HG02884 (cell line): ENCODE data around the gene LRP2.

Experiments used
- ATAC-seq: cut with Tn5 transposase; IDR thresholded peaks from one replicate; pipeline ENCODE4 v1.9.1; 2021; ENCODE audit warnings: mild to moderate bottlenecking, moderate library complexity; ENCODE audit not compliant: unreplicated experiment

The LRP2 gene

DNA sequence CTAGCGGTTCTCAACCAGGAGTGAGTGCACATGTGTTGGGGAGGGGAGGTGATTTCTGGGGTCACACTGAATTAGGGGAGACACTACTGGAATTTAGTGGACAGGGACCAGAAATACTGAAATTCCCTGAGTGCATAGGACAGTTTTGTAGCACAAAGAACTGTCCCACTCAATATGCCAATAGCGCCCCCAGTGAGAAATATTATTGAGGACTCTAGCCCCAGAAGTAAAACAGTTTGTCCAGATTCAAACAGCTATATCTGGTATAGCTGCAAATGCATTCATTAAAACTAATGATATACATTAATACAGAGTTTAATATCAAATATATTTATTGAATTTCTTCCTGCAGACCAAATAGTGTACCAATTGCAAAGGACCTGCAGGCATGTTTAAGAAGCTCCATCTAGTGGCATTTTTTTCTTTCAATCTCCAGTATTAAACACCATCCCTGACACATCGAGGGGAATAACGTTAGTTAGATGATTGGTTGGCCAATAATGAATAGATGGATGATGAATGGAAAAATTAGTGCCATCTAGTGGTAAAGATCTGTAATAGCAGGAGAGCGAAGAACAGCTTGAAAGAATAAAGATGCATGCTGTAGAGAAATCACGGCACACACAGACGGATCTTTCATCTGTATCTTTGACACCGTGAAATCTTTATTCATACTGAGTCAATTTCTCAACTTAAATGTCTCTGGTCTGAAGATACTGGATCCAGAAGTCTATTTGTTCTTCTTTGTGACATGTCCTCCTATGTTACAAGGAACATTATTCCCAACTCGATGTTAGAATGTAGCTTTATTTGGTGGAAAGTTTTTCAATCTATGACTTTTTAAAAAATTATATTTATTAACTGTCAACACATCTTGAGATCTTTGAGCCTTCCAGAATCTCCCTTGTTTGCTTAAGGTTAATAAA, 230.5 kb downstream of the LRP2 start:
- ATAC-seq, result peak; percentile 86

DNA sequence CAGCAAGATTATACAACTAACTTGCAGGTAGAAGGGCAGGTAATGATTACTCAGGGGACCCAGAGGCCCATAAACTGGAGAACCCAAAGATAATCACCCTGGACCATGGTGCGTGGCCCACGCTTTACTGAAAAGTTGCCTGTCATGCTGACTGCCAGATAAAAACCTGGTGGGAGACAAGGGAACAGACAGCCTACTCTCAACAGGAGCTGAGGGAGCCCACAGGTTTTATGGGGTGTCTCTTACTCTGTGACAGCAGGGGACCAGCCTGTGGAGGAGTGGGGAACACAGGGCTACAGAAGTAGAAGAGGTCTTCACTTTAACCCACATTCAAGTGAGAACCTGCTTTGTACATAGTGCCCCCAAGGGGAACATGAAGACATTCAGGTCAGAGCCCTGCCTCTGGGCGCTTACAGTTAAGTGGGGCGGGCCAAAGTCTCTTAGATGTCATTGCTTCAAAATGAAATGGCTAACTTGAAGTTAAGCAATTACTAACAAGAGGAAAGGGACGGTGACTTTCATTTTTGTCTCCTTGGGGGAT, 232.6 kb downstream of the LRP2 start:
- ATAC-seq, result no peak

DNA sequence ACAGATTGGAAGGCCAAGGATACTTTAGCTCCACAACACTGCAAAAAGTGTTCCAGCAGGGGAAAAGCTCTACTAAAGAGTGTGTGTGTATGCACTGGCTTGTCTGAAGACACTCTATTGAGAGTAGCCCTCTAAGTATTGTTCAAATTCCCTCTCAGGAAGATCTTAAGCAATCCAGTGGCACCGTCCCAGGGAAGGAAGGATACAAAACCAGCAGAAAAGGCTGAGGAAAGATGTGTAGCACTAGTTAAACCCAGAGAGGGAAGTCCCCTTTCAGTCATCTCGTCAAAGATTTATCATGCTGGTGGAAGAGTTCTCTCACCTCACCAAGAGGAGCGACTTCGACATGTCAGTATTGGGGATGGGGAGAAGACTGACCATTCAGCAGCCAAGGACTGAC, 242.5 kb downstream of the LRP2 start:
- no peak for ATAC-seq

DNA sequence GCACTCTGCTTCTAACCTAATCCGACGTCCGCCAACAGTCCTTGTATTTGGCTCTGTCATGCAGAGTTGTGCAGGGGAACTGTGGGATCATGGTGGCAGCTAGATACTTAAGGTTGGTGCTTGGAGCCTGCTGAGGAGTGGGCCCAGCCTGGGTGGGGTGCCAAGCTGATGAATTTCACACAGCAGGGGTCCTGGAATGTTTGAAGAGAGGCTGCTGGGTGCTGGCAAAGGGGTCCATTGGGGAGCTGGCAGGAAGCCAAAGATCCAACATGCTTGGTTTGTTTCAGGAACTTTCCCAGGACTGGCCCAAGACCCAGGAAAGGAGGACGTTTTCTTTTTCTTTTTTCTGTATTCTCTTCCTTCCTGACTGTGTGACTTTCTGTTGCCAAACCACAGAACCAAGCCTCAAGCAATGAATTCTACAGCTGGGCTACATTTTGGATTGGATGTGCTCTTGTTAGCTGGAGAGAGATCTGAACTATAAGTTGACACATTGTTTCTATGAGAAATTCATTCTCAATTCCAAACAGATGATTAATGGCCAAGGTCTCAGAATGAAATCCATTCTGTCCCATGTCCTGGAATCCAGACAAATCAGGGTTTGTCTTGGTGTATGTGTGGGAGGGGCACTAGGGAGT, 243.1 kb downstream of the LRP2 start:
- ATAC-seq, result no peak

DNA sequence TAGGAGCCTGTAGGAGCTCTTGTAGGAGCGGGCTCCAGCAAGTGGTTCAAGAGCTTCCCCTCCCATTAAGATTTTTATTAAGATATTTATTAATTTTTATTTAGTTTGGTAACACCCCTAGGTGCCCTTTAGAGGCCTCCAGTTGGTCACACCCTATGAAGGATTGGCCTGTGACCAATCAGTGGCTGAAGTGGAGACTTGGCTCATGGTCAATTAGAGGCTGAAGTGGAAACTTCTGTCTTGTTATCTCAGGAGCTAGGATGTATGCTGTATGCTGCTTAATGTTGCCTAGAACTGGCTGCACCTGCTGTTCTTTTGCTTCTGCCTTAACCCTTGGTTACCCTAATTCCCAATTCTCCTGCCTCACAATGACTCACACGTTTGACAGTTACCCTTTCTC, 244.3 kb downstream of the LRP2 start:
- no peak for ATAC-seq

DNA sequence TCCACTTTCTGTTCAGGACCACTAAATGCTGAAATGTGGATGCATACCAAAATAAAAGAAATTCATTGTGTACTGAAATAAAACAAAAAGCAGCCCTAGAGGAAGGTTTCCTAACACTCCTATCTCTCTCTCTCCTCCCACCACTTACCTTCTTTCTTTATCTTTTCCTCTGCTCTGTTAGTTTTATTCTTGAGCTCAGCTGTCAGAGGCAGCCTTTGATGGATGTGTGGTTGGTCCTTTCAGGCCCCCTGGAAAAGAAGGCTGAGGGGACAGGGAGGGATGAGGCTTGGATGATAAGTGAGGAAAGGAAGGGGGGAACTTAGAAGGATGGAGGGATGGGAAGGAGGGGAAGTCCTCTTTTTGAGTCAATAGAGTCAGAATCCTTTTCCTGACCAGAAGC, 245.3 kb downstream of the LRP2 start:
- ATAC-seq, result no peak

DNA sequence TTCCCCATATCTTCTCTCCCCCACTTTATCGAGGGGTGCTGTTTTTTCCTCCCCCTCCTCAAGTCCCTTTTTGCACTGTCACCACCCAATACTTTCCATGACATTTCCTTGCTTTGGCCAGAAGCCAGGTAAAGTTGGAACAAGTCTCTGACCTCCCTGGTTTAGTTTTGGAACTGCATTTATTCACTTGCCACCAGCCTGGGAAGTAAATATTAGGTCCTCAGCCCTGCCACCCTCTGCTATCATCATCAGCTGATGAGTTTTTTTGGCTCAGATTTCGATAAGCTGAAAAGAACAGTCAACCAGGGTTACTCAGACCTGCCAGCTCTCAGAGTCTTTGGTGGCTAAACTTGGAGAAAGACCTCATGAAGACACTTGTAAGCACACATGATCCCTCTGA, 246.0 kb downstream of the LRP2 start:
- ATAC-seq, result no peak

DNA sequence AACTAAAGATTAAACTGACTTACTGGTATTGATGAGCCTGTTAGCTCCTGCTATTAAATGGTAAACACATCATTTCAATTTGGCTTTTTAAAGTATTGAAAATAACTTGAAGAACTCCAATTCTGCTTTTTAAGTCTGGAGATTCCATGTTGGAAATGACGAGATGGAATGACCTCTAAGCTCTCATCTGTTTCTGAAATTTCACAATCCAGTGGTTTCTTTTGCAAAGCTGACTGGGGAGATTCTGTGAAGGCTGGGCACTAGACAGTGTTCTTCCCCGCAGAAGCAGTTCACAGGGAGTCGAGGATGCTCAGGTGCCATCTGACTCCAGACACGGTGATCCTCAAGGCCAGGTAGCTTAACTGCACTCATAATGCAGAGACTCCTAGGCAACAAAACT, 248.3 kb downstream of the LRP2 start:
- ATAC-seq, result no peak

DNA sequence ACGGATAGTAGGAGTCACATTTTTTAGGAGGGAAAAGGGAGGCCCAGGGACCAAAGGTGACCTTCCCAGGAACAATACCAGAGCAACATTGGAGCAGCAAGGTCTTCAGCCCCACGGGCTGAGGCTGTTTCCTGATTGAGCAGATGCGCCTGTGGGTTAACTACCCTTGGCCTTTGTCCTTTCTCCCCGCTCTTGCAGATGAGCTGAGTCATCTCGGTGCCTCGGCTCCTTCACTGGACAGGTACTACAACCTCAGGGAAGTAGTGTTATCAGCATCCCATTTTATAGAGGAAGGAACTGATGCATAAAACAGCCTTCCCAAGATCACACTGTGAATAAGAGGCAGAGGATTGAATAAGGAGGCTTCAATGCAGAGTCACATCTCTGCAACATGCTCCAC, 249.5 kb downstream of the LRP2 start:
- no peak for ATAC-seq

DNA sequence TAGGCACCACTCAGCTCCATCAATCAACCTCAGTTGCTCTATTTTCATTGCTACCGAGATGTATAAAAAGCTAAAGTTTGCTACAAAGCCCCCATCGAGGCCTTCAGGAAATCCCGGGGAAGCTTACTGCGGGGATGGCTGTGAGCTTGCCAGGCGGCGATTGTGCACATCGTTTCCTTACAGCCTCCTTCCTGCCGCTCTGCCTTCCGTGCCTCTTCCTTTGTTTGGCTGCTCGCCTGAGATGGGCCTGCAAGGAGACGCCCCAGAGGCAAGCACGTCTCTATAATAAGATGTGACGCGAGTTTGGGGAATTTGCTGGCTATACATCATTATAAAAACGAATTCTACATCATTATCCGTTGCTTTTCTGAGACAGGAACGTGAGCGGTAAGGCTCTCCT, 251.4 kb downstream of the LRP2 start:
- ATAC-seq, result no peak

DNA sequence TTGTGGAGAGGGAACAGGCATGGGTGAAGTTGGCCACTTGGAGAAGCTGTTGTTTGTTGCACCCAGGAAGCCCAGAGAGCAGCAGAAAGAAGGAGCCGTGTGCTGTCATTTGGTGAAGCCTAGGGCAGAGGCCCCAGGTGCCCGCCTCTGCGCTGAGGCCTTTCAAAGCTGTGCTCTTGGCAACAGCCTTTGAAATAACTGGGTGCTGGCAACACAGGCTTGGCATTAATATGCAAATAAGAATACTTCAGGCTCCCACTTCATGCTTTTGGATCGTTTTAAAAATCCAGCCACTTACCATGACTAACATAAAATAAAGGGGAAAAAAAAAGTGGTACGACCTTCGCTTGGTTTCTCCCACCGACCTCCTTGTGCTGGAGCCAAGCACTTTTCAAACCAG, 251.9 kb downstream of the LRP2 start:
- ATAC-seq, result no peak

DNA sequence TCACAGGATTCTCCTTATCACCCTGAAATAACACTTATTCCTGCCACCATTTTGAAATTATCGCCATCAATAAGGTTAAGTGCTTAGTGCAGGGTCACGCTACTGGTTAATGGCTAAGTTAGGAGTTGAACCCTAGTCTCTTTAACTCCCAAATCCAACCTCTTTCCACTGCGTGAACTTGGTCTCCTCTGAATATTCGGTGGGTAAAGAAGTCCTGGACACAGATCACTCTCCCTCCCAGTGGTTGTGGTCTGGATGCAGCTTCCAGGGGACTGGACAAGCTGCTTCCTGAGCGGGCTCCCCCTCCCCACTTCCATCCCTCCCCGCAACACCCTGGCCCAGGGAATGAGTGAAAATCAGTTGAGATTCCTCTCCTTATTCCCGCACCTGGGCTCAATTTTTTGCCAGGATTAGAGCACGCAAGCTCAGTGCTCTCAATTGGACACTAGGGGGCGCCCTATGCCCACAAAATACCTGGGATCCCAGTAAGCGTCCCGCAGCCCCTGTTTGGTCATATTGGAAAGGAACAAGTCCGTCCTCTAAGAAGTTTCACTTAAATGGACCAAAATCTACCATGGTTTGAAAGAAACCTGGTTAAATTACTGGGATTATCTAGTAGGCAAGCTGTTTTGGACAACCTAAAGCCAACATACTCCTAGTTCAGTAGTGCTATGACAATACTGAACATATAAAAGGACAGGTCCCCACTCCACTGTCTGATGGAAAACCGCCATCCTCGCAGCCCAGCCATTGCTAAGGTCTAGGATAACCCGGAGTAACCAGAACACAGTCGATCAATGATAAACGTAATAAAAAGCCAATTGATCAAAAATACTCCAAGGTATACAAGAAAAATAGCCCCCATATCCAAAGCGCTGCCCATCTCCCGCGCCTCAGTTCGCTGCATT, 252.6 kb downstream of the LRP2 start:
- no peak for ATAC-seq

DNA sequence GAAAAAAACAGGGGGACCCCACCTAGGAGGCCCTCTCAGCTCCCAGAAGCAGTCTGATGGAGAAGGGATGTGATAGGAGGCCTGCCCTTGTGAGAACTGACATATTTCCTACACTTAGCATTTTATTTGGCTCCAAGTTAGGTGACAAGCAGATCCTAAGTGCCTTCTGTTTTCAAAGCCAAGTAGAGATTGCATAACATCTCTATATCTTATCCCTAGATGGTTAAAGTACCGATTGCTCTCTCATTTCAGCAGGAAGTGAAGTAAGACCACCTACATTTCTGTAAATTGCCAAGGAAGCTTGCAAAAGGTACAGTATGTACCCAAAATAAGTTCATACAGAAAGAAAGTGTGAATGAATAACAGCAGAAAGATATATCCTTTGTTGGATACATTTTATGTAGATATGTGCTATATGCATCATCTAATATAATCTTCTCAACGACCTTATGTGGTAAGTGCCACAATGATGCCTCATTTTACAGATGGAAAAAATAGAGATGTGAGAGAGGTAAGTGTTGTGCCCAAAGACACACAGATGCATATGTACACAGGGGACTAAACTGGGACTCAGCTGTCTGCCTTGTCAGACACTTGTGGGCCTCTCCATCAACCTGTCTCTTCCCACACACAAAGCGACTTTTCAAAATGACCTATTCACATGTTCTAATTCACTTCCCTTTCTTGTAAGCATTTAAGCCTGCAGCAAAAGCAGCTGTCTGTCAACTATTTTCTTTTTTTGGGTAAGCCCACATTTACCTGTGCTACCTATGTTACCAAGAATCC, 254.0 kb downstream of the LRP2 start:
- no peak for ATAC-seq

DNA sequence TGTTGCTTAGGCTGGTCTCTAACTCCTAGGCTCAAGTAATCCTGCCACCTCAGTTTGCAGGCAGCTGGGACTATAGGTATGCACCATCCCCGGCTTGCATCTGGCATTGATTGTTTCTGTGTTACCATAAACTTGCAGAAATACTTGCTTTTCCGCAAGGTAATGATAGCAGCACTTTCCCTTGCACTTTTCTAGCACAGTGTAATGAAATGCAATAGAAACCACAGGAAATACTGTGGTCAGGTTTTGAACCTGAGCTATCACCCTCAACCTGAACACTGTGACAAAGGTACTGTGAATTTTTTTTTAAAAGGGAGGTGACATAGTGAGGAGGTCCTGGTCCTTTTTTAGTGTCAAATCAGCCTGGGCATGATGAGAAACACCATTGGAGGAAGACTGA, 254.7 kb downstream of the LRP2 start:
- ATAC-seq, result peak; percentile 73

DNA sequence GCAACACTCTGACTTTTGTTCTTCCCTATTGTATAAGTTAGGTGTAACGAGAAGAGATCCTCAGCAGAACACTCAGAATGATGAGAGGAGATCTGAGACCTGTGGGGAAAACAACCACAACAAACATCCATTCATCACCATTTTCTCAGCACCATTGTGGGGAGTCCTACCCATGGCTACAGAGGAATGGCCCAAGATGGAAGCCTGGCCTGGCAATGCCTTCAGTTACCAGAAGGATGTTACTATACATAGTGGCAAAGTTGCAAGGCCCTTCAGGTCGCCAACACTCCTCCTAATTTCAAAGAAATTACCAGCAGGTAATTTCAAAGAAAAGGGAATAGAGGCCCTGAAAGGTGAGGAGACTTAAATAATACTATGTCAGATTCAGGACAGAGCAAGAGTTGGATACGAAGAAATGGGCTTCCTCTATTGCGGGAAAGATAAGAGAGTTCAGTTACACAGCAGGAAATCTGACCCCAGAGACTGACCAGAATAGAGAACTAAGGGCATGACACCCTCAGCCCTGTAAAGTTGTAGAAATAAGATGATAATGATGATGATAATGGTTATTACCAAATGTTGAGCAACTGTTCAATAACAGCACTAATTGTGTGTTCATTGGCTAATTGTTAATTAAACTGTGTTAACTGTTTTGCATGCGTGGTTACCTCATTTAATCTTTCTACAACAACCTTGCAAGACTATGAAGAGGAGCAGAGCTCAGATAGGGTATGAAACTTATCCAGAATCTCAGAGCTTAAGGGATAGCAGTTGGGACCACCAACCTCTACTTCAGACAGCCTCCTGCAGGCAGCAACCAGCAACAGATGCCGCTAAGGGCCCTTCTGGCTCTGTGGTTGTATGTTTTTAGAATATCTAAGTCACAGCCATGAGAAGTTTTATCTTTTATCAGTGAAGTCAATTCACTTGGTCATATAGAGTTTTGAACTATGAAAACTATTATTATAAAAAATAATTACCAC, 255.5 kb downstream of the LRP2 start:
- ATAC-seq, result no peak

DNA sequence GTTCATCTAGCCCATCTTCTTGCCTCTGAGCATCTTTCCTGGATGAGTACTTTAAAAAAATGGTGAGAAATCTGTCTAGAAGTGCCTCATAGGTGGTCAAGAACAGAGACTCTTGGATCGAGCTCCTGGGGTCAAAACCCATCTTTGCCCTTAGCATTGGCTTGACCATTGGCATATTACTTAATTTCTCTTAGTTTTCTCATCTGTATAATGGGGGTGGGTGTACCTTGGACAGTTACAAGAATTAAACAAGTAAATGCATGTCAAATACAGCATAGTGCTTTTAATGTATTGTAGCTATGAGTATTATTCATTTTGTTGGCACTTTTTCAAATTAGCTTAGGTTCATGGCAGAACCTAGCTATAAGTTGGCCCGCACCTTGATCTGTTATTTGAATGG, 256.2 kb downstream of the LRP2 start:
- no peak for ATAC-seq

DNA sequence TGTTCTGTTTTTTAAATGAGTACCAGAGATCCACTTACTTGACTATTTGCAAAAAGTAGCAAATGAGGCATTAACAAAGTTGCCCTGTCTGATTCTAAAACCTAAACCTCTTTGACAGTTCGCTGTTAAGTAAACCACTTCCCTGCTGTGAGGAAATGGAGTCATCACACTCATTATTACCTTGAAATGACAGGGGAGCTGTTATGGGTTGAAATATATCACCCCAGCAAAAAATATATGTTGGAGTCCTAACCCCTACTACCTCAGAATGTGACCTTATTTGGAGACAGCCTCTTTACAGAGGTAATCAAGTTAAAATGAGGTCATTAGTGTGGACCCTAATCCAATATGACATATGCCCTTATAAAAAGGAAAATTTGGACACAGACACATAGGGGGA, 256.9 kb downstream of the LRP2 start:
- ATAC-seq, result no peak

DNA sequence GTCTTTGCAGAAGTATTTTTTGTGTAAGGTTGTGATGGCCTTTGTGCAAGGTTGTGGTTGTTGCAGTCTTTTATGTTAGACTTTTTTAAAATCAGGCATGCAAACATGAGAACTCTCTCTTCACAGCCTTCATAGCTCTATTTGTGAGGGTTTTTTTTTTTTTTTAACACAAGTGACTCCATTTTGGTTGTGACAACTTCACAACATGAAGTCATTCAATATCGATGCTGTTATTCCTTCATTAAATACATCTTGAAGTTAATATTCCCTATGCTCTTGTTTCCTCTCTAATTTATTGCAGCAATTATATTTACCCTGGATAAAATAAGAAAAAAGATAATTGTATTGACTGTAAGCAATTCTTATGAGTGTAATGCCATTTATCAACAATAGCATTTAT, 257.5 kb downstream of the LRP2 start:
- ATAC-seq, result no peak

DNA sequence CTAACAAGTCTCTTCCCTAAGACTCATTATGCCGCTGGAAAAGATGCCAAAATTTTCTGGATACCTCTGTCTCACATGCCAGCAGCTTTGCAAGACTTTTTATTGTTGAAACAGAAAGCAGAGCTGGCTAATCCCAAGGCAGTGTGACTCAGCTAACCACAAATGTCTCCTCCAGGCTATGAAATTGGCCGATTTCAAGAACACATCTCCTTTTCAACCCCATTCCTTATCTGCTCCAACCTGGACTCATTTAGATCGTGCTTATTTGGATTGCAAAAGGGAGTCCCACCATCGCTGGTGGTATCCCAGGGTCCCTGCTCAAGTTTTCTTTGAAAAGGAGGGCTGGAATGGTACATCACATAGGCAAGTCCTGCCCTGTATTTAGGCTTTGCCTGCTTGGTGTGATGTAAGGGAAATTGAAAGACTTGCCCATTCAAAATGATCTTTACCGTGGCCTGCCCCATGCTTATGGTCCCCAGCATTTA, 266.7 kb downstream of the LRP2 start:
- ATAC-seq, result no peak
